GM23338 (cell line): Measurements from ENCODE around the gene PISD.

ENCODE experiments used
- CREB1 ChIP-seq: fragments of 250-450 bp; sonication (Bioruptor Pico); IDR thresholded peaks from 2 replicates; pipeline ENCODE4 v1.5.0; 2020; ENCODE audit warnings: low read depth, mild to moderate bottlenecking, moderate library complexity
- EZH2 ChIP-seq: fragments of 200-600 bp; sonication (generic); IDR thresholded peaks from one replicate; pipeline ENCODE4 v1.8.0; 2017; ENCODE audit warnings: antibody characterized with exemption, mild to moderate bottlenecking, low read depth; ENCODE audit not compliant: unreplicated experiment
- EZH2phosphoT487 ChIP-seq: fragments of 200-600 bp; sonication (generic); IDR thresholded peaks from one replicate; pipeline ENCODE4 v1.8.1; 2018; ENCODE audit warnings: antibody characterized with exemption; ENCODE audit not compliant: unreplicated experiment
- JUNB ChIP-seq: IDR thresholded peaks from one replicate; pipeline ENCODE4 v1.6.1; 2016; ENCODE audit warnings: antibody characterized with exemption; ENCODE audit not compliant: unreplicated experiment
- POLR2AphosphoS5 ChIP-seq: IDR thresholded peaks from 2 replicates; pipeline ENCODE4 v1.6.1; 2016; ENCODE audit warnings: antibody characterized with exemption, low read depth
- REST ChIP-seq: IDR thresholded peaks from one replicate; pipeline ENCODE4 v1.6.1; 2018; ENCODE audit warnings: antibody characterized with exemption; ENCODE audit not compliant: unreplicated experiment
- STAT1 ChIP-seq: IDR thresholded peaks from one replicate; pipeline ENCODE4 v1.6.1; 2016; ENCODE audit warnings: antibody characterized with exemption; ENCODE audit not compliant: unreplicated experiment
- ZNF114 ChIP-seq: fragments of 250-450 bp; sonication (Bioruptor Pico); IDR thresholded peaks from 2 replicates; pipeline ENCODE4 v1.5.0; 2020; ENCODE audit warnings: mild to moderate bottlenecking, moderate library complexity
- ZNF331 ChIP-seq: fragments of 250-450 bp; sonication (Bioruptor Pico); IDR thresholded peaks from 2 replicates; pipeline ENCODE4 v1.5.0; 2020; ENCODE audit warnings: low read depth, mild to moderate bottlenecking, moderate library complexity
- TF ChIP-seq, protein P1 (sequence below), 2 experiments: fragments of 200-600 bp in 1 of 2; sonication (generic) in 1 of 2; conservative IDR thresholded peaks; 2 replicates each; pipeline versions ENCODE4 v1.5.1 to v1.6.1; 2016 to 2017; ENCODE audit warnings: antibody characterized with exemption in 2 of 2, low read depth in 2 of 2, mild to moderate bottlenecking in 2 of 2, moderate library complexity in 1 of 2
- TF ChIP-seq, protein P2 (sequence below): IDR thresholded peaks from 2 replicates; pipeline ENCODE4 v1.6.1; 2016; ENCODE audit warnings: antibody characterized with exemption
- TF ChIP-seq, protein P3 (sequence below): fragments of 250-450 bp; sonication (Bioruptor Pico); IDR thresholded peaks from 2 replicates; pipeline ENCODE4 v1.5.0; 2020; ENCODE audit warnings: mild to moderate bottlenecking, moderate library complexity

- TF ChIP-seq, protein P1, sequence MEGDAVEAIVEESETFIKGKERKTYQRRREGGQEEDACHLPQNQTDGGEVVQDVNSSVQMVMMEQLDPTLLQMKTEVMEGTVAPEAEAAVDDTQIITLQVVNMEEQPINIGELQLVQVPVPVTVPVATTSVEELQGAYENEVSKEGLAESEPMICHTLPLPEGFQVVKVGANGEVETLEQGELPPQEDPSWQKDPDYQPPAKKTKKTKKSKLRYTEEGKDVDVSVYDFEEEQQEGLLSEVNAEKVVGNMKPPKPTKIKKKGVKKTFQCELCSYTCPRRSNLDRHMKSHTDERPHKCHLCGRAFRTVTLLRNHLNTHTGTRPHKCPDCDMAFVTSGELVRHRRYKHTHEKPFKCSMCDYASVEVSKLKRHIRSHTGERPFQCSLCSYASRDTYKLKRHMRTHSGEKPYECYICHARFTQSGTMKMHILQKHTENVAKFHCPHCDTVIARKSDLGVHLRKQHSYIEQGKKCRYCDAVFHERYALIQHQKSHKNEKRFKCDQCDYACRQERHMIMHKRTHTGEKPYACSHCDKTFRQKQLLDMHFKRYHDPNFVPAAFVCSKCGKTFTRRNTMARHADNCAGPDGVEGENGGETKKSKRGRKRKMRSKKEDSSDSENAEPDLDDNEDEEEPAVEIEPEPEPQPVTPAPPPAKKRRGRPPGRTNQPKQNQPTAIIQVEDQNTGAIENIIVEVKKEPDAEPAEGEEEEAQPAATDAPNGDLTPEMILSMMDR (conservative IDR thresholded peaks at IDR 0.05; ENCODE audit: low read depth in 2 of 2) = no peak
- TF ChIP-seq CREB1 (no peak), EZH2phosphoT487 (no peak), REST (no peak), POLR2AphosphoS5 (no peak), ZNF114 (CRISPR knock-in tag) (no peak), EZH2 (no peak), STAT1 (no peak), ZNF331 (CRISPR knock-in tag) (no peak), JUNB (no peak)
- TF ChIP-seq, protein P2, sequence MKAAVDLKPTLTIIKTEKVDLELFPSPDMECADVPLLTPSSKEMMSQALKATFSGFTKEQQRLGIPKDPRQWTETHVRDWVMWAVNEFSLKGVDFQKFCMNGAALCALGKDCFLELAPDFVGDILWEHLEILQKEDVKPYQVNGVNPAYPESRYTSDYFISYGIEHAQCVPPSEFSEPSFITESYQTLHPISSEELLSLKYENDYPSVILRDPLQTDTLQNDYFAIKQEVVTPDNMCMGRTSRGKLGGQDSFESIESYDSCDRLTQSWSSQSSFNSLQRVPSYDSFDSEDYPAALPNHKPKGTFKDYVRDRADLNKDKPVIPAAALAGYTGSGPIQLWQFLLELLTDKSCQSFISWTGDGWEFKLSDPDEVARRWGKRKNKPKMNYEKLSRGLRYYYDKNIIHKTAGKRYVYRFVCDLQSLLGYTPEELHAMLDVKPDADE = no peak
- TF ChIP-seq, protein P3, sequence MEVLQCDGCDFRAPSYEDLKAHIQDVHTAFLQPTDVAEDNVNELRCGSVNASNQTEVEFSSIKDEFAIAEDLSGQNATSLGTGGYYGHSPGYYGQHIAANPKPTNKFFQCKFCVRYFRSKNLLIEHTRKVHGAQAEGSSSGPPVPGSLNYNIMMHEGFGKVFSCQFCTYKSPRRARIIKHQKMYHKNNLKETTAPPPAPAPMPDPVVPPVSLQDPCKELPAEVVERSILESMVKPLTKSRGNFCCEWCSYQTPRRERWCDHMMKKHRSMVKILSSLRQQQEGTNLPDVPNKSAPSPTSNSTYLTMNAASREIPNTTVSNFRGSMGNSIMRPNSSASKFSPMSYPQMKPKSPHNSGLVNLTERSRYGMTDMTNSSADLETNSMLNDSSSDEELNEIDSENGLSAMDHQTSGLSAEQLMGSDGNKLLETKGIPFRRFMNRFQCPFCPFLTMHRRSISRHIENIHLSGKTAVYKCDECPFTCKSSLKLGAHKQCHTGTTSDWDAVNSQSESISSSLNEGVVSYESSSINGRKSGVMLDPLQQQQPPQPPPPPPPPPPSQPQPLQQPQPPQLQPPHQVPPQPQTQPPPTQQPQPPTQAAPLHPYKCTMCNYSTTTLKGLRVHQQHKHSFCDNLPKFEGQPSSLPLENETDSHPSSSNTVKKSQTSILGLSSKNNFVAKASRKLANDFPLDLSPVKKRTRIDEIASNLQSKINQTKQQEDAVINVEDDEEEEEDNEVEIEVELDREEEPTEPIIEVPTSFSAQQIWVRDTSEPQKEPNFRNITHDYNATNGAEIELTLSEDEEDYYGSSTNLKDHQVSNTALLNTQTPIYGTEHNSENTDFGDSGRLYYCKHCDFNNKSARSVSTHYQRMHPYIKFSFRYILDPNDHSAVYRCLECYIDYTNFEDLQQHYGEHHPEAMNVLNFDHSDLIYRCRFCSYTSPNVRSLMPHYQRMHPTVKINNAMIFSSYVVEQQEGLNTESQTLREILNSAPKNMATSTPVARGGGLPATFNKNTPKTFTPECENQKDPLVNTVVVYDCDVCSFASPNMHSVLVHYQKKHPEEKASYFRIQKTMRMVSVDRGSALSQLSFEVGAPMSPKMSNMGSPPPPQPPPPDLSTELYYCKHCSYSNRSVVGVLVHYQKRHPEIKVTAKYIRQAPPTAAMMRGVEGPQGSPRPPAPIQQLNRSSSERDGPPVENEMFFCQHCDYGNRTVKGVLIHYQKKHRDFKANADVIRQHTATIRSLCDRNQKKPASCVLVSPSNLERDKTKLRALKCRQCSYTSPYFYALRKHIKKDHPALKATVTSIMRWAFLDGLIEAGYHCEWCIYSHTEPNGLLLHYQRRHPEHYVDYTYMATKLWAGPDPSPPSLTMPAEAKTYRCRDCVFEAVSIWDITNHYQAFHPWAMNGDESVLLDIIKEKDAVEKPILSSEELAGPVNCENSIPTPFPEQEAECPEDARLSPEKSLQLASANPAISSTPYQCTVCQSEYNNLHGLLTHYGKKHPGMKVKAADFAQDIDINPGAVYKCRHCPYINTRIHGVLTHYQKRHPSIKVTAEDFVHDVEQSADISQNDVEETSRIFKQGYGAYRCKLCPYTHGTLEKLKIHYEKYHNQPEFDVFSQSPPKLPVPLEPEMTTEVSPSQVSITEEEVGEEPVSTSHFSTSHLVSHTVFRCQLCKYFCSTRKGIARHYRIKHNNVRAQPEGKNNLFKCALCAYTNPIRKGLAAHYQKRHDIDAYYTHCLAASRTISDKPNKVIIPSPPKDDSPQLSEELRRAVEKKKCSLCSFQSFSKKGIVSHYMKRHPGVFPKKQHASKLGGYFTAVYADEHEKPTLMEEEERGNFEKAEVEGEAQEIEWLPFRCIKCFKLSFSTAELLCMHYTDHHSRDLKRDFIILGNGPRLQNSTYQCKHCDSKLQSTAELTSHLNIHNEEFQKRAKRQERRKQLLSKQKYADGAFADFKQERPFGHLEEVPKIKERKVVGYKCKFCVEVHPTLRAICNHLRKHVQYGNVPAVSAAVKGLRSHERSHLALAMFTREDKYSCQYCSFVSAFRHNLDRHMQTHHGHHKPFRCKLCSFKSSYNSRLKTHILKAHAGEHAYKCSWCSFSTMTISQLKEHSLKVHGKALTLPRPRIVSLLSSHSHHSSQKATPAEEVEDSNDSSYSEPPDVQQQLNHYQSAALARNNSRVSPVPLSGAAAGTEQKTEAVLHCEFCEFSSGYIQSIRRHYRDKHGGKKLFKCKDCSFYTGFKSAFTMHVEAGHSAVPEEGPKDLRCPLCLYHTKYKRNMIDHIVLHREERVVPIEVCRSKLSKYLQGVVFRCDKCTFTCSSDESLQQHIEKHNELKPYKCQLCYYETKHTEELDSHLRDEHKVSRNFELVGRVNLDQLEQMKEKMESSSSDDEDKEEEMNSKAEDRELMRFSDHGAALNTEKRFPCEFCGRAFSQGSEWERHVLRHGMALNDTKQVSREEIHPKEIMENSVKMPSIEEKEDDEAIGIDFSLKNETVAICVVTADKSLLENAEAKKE (CRISPR knock-in tag) = no peak
Observed at GRCh38 chr22:31647066-31647465, 14.9 kb downstream of the PISD start.
